ENCODE data around the gene JMJD4.

Gene JMJD4, protein sequence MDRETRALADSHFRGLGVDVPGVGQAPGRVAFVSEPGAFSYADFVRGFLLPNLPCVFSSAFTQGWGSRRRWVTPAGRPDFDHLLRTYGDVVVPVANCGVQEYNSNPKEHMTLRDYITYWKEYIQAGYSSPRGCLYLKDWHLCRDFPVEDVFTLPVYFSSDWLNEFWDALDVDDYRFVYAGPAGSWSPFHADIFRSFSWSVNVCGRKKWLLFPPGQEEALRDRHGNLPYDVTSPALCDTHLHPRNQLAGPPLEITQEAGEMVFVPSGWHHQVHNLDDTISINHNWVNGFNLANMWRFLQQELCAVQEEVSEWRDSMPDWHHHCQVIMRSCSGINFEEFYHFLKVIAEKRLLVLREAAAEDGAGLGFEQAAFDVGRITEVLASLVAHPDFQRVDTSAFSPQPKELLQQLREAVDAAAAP

DNA sequence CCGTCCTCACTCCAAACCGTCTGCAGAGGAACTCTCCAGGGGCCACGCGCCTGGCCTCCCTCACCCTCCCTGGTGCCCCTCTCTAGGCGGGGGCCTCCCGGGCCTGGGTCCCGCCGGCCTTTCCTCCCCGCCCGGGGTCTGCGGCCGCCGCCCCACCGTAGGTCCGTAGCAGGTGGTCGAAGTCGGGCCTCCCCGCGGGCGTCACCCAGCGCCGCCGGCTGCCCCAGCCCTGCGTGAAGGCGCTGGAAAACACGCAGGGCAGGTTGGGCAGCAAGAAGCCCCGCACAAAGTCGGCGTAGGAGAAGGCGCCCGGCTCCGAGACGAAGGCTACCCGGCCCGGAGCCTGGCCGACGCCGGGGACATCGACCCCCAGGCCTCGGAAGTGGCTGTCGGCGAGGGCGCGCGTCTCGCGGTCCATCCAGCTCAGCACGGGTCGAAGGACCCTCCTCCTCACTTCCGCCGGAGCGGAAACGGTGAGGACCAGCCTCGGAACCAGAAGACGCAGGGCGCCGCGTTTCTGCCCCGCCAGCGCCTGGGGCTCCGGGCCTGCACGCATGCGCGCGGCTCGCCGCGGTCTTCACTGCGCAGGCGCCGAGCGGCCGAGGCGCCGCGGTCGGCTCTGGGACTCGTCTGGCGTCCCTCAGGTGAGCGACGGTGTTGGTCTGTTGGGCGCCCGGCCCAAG is at the start of gene JMJD4, which contains the start of gene SNAP47:
TSS of gene JMJD4 (minus strand) at position 447 of the 683 bp plus-strand sequence. CDS start at position 418, 29 bp downstream.
TSS of gene SNAP47 (plus strand) at position 580 of the 683 bp plus-strand sequence. CDS start 12,302 bp downstream, outside the sequence.
- DNase-seq, result peak; percentile 94

DNA sequence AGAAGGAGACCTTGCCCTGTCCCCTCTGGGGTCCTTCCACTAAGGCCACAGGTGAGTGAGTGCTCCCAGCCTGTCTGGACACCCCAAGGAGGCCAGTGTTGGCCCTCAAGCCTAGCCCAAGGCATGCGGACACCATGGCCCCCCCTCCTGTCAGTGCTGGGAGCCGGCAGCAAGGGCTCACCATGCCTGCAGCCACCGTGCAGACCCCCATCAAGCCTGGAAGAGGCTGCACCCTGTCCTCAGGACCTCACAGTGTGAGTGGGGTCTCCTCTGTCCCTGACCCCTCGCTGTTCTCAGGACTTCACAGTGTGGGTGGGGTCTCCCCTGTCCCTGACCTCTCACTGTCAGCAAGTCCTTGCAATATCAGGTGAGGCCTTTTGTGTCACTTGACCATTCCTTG is 47.1 kb upstream of the JMJD4 start:
- no peak for DNase-seq

DNA sequence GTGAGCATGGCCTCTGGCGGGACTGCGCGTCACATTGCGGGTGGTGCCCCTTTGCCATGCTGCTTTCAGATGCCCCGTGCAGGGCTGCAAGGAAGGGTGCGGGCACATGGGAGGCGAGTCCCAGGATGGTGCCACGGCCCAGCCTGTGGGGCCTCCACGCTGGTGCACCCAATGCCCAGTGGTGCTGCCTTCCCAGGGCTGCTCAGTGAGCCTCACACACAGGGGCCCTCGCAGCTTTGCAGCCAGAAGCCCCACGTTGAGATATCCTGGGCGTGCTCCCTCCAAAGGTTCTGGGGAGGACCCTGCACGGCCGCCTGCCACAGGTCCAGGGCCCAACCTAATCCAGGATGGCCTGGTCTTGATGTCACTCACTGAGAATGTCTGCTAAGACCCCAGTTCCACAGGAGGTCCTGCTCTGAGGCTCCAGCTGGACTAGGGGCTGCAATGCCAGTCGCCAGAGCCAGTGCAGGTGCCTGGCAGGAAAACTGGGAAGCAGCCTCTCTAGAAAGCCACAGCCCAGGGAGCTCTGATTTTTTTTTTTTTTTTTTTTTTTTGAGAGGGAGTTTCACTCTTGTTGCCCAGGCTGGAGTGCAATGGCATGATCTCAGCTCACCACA is 46.3 kb upstream of the JMJD4 start:
- DNase-seq, result no peak

DNA sequence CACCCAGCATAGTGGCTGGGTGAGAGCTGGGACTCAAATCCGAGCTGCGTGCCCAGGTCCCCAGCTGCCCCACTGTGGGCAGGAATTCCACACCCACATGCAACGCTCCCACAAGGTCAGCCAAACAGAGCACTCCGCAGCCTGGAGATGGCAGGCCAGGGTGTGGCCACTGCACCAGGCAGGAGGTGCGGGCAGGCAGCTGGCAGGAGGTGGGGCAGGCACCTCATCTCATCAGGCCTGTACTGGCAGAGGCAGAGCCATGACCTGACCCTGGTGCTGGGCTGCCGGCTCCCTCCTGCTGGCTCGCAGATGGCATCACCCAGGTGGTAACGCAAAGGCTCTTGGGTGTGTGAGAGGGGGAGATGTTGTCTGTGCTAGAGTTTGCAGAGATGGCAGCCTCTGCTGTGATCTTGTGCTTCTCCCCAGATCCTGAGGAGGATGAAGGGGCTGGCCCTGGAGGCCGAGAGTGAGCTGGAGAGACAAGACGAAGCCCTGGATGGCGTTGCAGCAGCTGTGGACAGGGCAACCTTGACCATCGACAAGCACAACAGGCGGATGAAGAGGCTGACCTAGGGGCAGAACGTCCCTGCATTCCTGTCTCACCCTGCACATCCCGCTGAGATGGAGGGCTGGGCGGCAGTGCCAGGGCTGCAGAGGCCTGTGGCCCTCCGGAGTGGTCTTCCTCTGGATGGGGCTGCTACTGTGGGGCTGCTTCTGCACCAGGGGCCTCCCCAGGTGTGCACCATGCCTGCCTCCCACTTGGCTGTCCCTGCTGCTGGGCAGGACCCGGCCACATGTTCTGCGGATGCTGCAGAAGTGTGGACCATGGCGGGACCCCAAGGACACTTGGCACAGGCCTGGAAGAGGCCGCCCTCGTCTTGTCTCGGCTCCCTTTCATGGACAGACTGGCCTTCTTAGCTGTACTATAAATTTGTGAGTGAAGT is 45.3 kb upstream of the JMJD4 start:
- DNase-seq, result no peak

DNA sequence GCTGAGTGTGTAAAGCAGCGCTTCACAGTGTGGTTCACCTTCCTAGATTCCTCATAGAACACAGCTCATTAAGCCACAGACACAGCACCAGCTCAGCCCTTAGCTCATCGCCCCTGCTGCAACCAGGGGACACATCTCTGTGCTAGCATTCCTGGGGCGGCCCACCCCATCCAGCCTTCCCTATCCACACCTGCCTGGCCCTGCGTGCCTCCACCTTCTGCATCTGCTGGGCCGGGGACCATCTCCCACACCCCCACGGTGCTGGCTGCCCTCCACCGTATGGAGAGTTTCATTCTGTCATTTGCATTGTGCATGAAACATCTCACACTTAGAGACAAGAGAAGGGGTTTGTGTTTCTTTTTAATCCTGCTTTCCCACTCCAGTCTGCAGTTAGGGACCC is 44.6 kb upstream of the JMJD4 start:
- DNase-seq, result no peak

DNA sequence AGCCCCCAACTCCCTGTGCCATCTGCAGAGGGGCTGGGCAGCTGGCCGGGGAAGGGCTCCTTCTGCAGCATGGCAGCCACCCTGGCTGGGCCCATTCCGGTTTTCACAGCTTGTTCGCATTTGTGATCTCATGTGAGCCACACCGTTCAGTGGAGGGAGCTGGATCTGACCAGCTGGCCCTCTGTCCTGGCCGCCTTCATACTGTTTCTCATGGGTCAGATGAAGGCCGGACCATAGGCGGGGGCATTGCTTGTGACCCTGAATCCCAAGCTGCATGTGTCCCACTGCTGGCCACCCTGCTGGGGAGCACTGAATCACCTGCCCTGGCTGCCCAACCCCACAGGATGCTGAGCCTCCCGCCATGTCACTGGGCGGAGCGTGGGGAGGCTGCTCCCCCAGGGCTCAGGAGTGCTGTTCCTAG is 43.9 kb upstream of the JMJD4 start:
- no peak for DNase-seq

DNA sequence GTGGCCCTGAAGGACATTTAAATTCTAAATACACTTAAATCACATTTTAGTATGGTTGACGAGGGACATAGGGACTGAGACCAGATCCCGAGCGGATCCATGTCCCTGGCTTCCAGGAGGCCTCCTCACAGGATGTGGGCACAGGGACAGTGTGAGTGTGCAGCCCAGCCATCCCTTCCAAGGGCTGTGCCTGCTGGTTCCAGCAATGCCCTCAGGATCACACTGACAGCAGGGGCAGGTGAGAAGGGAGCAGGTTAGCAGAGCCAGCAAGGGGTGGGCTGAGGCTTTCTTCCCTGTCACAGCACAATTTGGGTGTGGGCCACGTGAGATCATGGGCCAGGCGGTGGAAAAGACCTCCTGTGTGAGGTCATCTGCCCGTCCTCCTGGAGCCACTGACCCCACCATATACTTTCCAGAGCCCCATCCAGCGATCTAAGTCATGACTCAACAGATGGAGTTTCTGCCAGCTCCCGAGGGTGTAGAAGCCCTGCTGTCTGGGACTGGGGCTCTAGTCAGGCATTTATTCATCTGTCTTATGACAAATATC is 43.4 kb upstream of the JMJD4 start:
- no peak for DNase-seq

DNA sequence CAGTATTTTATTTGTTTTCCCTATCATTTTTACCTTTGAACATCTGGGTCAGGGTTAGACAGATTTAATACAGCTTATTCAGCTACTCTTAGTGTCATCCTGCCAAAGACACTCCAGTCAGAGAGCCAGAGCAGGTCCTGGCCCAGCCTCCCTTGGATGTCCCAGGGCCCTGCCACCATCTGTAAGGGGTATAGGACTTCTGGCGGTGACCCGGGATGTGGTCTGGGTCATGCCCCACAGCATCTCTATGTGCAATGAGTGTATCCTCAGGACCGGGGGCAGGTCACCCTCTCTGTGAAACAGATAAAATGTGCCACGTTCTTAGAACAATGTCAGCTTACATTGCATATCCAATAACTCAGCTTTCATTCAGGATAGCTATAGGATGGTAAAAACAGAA is 42.5 kb upstream of the JMJD4 start:
- no peak for DNase-seq

DNA sequence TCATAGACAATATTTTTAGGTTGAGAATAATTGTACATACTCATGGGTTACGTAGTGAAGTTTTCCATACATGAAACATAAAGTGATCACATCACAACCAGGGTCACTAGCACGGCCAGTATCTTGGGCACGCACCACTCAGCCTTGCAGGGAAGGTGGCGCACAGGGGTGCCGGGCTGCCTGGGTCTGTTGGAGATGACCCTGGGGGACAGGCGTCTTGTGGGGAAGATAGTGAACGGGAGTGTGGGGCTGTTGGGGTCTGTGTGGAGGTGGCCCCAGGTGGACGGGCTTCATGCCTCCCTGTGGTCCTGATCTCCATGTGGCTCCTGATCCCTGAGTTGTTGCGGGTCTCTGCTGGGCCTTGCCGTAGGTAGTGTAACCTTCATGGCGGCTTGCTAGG is 42.1 kb upstream of the JMJD4 start:
- DNase-seq, result no peak

DNA sequence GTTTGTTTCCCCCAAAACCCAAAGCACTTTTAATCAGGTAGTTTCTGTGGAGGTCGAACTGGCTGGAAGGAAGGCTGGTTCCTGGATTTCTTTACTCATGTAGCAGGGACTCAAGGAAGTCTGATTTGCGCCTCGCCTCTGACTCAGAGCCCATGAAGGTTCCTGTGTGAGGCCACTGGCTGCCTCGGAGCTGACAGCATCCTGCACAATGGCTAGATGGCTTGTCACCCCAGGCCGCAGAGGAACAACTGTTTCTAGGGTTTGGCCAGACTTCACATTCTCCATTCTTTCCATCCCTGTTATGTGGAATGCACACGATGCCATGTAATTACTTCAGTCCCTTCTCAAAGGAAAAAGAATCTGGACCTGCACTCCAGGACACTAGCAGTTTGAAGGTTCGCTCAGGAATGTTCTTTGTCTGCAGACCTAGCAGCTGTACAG is 41.2 kb upstream of the JMJD4 start:
- DNase-seq, result no peak

DNA sequence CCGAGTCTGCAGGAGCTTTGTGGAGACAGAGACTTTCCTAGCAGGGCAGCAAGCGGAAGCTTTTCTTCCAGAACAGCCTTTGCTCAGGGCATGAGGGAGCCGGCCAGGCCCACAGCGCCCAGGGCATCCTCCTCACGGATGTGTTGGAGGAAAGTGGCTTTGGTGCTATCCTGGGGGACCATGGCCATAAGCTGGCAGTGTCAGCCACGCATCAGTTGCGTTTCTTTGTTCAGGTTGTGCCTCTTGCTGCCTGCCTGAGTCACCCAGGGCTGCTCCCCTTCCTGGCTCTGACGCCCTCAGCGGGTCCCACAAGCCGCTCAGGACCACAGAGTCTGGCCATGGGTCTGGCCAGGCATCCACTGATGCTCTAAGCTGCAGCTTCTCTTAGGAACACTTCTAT is 40.7 kb upstream of the JMJD4 start:
- DNase-seq, result no peak

DNA sequence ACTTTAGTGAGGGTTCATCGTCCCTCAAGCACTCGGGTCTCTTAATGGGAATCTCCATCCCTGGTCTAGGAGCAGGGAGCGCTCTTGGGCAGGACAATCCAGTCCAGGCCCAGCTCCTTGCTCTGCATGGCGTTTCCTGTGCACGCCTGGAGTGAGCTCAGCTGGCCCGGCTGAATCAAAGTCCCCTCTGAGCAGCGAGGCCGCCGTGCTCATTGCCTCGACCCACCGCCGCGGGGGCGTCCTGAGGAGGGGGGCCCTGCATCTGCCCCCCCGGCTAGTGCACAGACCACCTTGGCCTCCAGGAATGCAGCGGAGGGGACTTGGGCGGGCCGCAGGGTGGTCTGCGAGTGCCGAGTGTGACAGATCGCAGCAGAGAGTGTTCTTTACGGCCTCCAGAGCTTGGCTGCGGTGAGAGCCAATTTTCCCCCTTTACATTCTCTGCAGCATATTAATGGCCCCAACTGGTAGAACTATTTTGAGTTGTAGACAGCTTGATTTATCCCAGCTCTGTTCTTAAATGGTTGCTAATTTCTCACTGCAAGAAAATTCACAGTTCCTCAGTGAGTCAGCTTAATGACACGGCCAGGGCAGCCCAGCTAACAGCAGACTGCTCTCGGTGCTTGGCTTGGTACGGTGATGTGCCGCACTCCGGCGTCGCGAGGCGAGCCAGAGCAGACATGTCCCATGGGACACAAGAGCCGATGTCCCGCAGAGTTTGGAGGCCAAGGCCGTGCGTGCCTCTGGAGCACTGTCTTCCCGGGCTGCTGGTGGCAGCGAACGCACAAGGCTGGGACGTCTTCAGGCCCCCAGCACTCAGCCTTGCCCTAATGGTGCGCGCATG is 39.9 kb upstream of the JMJD4 start:
- no peak for DNase-seq

DNA sequence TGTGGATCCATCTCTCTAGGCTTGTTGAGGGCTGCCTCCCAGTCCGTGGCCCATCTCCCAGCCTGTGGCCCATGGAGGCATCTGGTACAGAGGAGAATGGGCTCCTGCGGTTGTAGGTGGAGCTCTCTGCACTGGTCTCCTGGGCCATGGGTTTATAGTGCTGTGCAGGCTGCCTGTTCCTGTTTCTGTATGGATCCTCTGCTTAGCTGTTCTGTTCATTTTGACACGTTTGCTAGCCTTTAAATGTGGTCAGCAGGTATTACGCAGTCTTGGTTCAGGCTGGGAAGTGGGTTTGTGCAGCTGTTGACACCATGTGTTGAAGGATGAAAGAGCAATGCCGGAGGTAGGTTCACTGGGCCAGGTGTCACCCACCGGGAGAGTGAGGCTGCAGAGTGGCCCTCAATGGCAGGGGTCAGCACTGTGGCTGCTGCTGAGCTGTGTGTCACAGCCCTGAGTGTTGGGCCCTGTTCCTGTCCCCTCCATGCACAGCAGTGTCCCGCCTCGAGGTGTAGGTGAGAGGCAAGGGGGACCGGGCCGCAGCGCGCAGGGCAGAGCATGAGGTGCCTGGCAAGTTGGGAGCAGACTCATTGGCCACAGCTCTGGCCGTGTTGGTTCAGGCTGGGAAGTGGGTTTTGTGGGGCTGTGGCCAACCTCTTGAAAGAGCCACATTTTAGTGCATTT is 39.1 kb upstream of the JMJD4 start:
- peak; percentile 52 for DNase-seq

DNA sequence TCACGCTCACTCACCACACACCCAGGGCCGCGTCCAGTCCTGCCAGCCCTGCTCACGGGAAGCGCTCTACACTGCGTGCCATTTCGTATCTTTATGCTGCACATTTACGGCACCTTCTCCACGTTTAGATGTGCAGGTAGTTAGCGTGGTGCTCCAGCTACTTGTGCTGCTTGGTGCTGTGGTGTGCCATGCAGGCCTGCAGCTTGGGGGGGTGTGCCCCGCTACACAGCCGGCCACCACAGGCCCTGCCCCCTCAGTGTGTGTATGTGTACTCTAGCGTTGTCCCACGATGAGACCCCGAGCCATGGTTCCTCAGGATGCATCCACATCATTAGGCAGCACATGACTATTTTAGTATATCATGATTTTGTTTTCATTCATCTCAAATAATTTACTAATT is 38.5 kb upstream of the JMJD4 start:
- DNase-seq, result no peak

DNA sequence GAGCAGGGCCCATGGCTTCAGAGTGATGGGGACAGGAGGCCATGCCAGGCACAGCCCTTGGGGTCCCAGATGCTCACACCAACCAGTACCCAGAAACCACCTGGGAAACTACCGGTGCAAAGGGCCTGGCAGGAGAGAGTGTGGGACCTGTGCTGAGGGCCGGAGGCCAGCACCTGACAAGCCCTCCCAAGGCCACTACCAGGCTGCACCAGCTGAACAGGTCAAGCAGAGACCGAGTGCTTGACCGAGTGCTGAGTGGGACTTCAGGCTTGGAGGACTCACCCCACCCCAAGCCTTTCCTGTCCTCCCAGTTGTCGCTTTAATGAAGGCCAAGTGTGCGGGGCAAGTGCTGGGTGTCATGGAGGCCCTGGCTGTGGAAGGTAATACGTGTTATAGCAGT is 36.7 kb upstream of the JMJD4 start:
- no peak for DNase-seq

DNA sequence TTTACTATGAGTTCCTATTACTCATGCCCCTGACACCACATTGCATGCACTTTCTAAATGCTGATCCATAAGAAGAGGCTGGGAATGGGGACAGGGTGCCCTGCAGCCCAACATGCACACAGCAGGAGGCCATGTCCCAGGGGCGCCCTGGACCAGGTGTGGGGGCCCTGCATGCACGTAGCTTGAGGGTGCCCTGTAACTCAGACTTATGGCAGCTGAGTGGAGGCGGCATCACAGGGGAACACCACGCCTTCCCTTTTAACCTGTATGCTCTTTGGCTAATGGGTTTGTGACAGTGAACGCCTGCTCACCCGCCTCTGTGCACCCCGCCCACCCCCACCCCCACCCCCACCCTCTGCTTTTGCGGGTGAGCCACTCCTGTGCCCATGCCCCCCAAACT is 36.2 kb upstream of the JMJD4 start:
- no peak for DNase-seq

DNA sequence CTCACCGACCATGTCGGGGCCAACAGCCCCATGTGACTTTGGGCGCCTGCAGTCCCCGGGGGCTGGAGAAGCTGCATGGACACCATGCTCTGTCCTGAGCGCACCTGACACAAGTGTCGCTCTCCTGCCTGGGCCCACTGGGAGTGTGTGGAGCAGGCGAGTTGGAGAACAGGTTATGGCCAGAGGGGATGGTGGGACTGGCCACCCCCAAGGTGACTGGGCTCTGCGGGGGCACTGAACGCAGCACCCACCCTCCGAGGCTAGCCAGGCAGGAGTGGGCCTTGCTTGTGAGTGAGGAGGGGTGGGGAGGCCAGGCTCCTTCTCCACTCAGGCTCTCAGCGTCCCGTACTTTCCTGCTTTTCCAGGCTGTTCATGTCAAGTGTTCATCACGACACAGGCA is 35.7 kb upstream of the JMJD4 start:
- DNase-seq, result no peak

DNA sequence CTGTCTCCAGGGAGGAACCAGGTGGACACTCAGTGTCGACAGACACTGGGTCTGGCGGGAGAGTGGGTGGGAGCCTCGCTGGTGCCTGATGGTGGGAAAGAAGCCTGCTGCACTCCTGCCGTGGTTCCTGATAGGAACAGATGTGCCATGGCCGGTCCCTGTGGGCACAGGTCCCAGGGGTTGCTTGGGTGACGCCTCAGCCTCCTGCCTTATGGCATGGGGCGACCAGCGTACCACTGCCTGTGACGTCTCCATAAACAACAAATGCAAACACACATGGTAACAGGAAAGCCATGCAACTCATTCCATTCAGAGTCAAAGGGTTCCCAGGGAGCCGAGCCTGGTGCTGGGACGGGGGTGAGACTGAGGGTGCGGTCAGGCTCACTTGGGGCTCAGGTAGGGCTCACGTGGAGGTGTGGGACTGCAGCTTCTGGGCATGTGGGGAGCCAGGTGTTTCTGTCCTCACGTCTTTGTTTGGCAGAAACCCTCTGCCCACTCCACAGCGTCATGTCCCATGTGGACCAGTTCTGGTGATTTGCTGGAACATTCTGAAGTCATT is 34.9 kb upstream of the JMJD4 start:
- DNase-seq, result no peak

DNA sequence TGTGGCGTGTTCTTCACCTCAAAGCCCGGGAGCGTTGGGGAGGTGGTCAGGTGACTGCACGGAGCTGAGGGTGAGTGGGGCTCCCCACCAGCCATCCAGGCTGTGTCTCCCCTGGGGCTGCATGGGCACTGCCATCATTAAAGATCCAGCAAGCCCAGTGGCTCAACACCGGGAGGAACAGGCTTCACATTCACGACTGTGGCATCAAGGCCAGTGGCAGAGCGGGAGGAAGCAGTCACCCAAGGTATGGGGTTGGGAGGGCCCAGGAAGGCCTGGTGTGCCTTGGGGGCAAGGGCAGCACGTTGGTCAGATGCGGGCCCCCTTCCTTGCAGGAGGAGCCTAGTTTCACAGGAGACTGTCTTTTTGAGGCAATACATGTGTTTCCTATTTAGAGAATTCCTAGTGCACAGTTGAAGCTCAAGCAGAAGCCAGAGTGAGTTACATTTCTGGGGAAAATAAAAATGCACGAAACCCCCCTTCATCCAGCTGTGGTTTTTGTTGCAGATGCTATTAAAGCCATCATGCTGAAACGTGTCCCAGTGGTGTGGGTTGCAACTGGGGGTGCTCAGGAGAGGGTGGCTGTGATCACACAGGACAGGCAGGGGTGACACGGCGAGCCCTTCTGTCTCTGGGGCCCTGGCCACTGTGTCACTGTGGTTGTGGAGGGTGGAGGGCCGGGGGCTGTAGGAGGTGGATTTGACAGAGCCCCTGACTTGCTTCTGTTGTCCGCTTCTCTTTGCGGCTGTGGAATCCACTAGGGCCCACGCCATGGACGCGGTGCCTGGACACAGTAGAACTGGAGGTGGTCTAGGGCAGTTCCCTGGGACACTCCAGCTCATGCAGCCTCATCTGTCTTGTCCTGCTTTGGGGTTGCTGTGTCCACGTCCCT is 34.2 kb upstream of the JMJD4 start:
- no peak for DNase-seq

Data from CD4-positive, alpha-beta T cell treated with Interleukin-21 for 1 hour (primary cell).